Suprapubic skin (tissue), 4 donors: ENCODE results near the gene TEX53.

ENCODE experiments used
- POLR2A ChIP-seq, 2 donors: fragments of 450-650 bp; IDR thresholded peaks; one replicate each; pipeline ENCODE4 v1.6.1; 2017; ENCODE audit warnings: antibody characterized with exemption in 2 of 2, mild to moderate bottlenecking in 2 of 2, moderate library complexity in 2 of 2
- POLR2AphosphoS5 ChIP-seq, 3 donors: sonication (generic); formaldehyde crosslinking; IDR thresholded peaks; one replicate each; pipeline ENCODE4 v1.6.1; 2017; ENCODE audit warnings: antibody characterized with exemption in 3 of 3
- TF ChIP-seq, protein P1 (sequence below), 2 donors: fragments of 200-600 bp in 1 of 2; fragments of 450-650 bp in 1 of 2; sonication (generic) in 1 of 2; IDR thresholded peaks; one replicate each; pipeline ENCODE4 v1.5.1; 2016 to 2019; ENCODE audit warnings: antibody characterized with exemption in 2 of 2, mild to moderate bottlenecking in 1 of 2, moderate library complexity in 1 of 2

GRCh38 chr9:114655689-114656088 is 1.9 kb downstream of the TEX53 start:
- TF ChIP-seq, protein P1, sequence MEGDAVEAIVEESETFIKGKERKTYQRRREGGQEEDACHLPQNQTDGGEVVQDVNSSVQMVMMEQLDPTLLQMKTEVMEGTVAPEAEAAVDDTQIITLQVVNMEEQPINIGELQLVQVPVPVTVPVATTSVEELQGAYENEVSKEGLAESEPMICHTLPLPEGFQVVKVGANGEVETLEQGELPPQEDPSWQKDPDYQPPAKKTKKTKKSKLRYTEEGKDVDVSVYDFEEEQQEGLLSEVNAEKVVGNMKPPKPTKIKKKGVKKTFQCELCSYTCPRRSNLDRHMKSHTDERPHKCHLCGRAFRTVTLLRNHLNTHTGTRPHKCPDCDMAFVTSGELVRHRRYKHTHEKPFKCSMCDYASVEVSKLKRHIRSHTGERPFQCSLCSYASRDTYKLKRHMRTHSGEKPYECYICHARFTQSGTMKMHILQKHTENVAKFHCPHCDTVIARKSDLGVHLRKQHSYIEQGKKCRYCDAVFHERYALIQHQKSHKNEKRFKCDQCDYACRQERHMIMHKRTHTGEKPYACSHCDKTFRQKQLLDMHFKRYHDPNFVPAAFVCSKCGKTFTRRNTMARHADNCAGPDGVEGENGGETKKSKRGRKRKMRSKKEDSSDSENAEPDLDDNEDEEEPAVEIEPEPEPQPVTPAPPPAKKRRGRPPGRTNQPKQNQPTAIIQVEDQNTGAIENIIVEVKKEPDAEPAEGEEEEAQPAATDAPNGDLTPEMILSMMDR (IDR thresholded peaks at IDR 0.05) = no peak
- TF ChIP-seq POLR2A (IDR thresholded peaks at IDR 0.05) = no peak
- TF ChIP-seq POLR2AphosphoS5 (IDR thresholded peaks at IDR 0.05) = no peak
